Mesothelial cell of epicardium (in vitro differentiated cells): ENCODE measurements around the gene TMEM87B. TPM values are rescaled to one million over a fixed set of nuclear protein-coding genes. Genes with fewer than 3 reads are reported as not detected.

Source experiments
- DNase-seq, 2 experiments: peaks; one replicate each; pipeline ENCODE4 v3.0.0; 2021; ENCODE audit warnings: low spot score in 2 of 2; ENCODE audit not compliant: unreplicated experiment in 2 of 2
- H3K27ac Mint-ChIP-seq: 2 replicates; pipeline ENCODE4 v1.8.0; 2021; ENCODE audit warnings: mixed read lengths
- H3K27me3 Mint-ChIP-seq: 2 replicates; pipeline ENCODE4 v1.8.0; 2021; ENCODE audit warnings: low read depth, mixed read lengths
- H3K36me3 Mint-ChIP-seq: 2 replicates; pipeline ENCODE4 v1.8.0; 2021; ENCODE audit warnings: mixed read lengths
- H3K4me1 Mint-ChIP-seq: 2 replicates; pipeline ENCODE4 v1.8.0; 2021; ENCODE audit warnings: mixed read lengths
- H3K4me3 Mint-ChIP-seq: 2 replicates; pipeline ENCODE4 v1.8.0; 2021; ENCODE audit warnings: mild to moderate bottlenecking, moderate library complexity, mixed read lengths
- H3K9me3 Mint-ChIP-seq: 2 replicates; pipeline ENCODE4 v1.8.0; 2021; ENCODE audit warnings: mixed read lengths
- total RNA-seq: library from RNA; stranded (reverse); gene quantifications from 3 replicates; pipeline ENCODE4 v1.2.1, GENCODE V29; 2021
- TF ChIP-seq, protein P1 (sequence below): fragments of 200-600 bp; sonication (generic); IDR thresholded peaks from one replicate; pipeline ENCODE4 v1.5.0; 2021; ENCODE audit warnings: antibody characterized with exemption; ENCODE audit not compliant: unreplicated experiment

Gene TMEM87B
- total RNA-seq, 1 donor from 2014 or later, result 19.4 TPM

DNA sequence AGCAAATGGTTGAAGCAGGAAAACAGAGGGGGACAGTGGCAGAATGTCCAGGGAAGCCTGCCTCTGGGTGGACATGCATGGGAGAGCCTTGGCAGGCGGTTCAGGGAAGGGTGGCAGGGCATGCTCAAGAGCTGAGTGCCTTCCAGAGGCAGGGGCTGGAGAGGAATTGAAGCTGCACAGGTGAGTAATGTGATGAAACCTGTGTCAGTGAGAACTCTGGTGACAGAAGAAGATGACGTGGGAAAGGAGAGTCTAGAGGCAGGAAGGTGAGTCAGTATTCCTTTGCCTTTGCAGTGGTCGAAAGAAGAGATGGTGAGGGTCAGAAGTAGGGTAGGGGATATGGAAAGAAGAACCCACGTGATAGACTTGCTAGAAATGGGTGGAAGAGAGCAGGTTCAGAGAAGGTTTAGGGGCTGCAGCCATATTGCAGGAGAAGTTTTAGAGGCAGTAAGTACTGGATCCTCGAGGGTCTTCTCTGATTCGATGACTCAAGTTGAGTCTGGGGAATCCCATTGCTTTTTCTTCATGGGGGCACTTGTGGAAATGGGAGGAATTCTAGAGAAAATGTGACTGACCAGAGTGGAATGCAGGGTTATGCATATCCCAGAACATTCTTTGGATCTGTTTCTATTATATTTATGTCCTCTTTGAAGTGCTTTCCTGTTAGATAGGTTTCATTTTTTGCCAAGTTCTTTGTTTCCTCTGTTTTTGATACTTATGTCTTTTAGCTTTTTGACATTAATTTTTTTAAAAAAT is 37.4 kb downstream of the TMEM87B start:
- H3K27ac Mint-ChIP-seq, result peak overlapping the region; percentile 51

DNA sequence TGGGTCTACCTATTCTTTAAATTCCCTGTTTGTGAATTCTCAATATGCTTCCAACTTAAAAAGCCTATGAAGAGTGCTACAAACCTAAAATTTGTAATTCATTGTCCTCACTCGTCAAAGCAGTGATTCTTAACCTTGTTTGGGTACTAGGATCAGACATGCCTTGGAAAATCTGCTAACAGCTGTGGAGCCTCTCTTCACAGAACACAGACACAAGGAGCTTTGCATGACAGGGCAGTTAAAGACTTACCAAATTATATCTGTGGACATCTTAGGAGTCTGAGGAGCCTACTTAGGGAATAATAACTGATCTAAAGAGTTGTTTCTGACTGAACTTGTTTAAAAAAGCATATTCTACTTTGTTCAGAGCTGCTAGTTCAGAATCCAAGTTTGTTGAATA is 38.1 kb downstream of the TMEM87B start:
- no peaks in the 10 kb centered on the region for H3K27me3 Mint-ChIP-seq

More for the DNA sequence above, 37.4 kb downstream of the TMEM87B start:
- no peak for DNase-seq
- peaks cover 28% of the 10 kb centered on the region for H3K4me1 Mint-ChIP-seq
- TF ChIP-seq, protein P1, sequence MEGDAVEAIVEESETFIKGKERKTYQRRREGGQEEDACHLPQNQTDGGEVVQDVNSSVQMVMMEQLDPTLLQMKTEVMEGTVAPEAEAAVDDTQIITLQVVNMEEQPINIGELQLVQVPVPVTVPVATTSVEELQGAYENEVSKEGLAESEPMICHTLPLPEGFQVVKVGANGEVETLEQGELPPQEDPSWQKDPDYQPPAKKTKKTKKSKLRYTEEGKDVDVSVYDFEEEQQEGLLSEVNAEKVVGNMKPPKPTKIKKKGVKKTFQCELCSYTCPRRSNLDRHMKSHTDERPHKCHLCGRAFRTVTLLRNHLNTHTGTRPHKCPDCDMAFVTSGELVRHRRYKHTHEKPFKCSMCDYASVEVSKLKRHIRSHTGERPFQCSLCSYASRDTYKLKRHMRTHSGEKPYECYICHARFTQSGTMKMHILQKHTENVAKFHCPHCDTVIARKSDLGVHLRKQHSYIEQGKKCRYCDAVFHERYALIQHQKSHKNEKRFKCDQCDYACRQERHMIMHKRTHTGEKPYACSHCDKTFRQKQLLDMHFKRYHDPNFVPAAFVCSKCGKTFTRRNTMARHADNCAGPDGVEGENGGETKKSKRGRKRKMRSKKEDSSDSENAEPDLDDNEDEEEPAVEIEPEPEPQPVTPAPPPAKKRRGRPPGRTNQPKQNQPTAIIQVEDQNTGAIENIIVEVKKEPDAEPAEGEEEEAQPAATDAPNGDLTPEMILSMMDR, result no peak
- H3K4me3 Mint-ChIP-seq, result no peak overlapping the region
- H3K27me3 Mint-ChIP-seq, result no peaks in the 10 kb centered on the region
- peaks cover 32% of the 10 kb centered on the region for H3K36me3 Mint-ChIP-seq
- no peaks in the 10 kb centered on the region for H3K9me3 Mint-ChIP-seq

DNA sequence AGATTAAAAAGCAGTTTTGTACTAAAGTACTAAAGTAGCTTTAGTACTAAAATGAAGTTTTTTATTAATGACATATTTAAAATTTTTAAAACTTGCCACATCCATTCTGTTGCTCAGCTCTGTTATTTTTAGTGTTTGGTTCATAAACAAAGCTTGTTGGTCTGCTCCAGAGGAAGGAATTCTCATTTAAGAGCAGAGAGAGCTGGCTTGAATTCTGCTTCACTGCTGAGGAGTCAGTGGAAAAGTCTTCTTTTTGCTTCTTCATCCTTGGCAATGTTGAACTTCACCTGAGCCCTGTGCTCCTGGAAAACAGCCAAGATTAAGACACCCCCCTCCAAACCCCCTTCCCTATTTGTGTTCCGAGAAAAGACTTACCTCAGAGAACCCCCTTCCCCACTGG is 40.6 kb downstream of the TMEM87B start:
- Mint-ChIP-seq H3K9me3 (no peaks in the 10 kb centered on the region), H3K36me3 (peaks cover 29% of the 10 kb centered on the region), H3K27me3 (no peaks in the 10 kb centered on the region), H3K27ac (peak overlapping the region; percentile 31), H3K4me3 (no peak overlapping the region), H3K4me1 (peaks cover 28% of the 10 kb centered on the region)
- TF ChIP-seq, protein P1, result no peak
- no peak for DNase-seq

More for the DNA sequence above, 38.1 kb downstream of the TMEM87B start:
- TF ChIP-seq, protein P1, result no peak
- Mint-ChIP-seq H3K4me3 (no peak overlapping the region), H3K36me3 (peaks cover 33% of the 10 kb centered on the region), H3K9me3 (no peaks in the 10 kb centered on the region), H3K4me1 (peaks cover 28% of the 10 kb centered on the region), H3K27ac (peak overlapping the region; percentile 65)
- no peak for DNase-seq

DNA sequence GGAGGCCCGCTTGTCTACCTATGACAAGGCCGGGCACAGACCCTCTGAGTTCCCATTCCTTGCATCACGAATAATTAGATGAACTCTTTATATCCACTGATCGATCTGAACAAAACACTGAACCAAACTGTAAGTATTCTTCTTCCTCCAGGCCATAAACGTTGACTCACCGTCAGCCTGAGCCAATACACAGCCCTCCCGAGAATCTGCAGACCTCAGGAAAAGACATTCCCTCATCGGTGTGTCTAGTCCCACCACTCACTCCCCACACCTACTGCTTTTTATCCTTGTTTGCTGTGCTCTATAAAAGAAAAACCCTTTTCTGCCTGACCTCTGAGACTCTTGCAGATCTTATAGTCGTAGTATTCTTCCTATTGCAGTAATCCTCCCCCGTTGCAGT is 41.0 kb downstream of the TMEM87B start:
- DNase-seq, result no peak
- Mint-ChIP-seq H3K27ac (peak overlapping the region; percentile 31), H3K27me3 (no peaks in the 10 kb centered on the region), H3K9me3 (no peaks in the 10 kb centered on the region), H3K4me3 (no peak overlapping the region), H3K36me3 (peaks cover 29% of the 10 kb centered on the region), H3K4me1 (peaks cover 28% of the 10 kb centered on the region)
- TF ChIP-seq, protein P1, result no peak

DNA sequence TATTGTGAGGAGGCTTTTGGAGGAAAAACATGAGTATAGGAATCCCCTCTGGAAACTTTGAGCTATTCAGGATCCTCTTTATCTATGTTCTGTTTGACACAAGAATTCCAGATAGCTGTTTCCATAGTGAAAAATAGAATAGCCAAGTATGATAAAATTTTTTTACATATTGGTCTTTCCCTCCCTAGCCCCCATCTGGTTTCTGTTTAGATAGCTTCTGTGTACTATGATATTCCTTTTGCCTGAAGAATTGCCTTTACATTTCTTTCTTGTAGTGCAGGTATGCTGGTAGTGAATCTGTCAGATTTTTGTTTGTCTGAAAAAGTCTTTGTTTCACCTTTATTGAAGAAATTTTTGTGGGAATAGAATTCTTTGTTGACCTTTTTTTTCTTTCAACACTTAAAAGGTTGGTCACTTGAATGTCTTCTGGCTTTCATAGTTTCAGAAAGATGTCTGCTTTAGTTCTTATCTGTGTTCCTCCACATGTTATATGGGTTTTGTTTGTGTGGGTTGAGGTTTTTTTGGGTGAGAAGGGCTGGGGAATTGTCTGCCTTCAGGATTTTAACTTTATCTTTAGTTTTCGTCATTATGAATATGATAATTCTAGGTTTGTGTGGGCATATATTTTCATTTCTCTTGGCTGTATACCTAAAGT is 53.2 kb downstream of the TMEM87B start:
- H3K27ac Mint-ChIP-seq, result no peak overlapping the region
- no peaks in the 10 kb centered on the region for H3K4me1 Mint-ChIP-seq
- no peak overlapping the region for H3K4me3 Mint-ChIP-seq
- H3K27me3 Mint-ChIP-seq, result no peaks in the 10 kb centered on the region
- no peak for DNase-seq
- TF ChIP-seq, protein P1, result no peak
- peaks cover 46% of the 10 kb centered on the region for H3K9me3 Mint-ChIP-seq
- peaks cover 77% of the 10 kb centered on the region for H3K36me3 Mint-ChIP-seq
